ENCODE data around the gene NPLOC4. TPM values are rescaled to one million over a fixed set of nuclear protein-coding genes. Genes with fewer than 3 reads are reported as not detected.

NPLOC4 gene
- polyA plus RNA-seq, 1 of the 3 experiments (the other 2 are of a cell fraction), result 88.6 TPM

- WGBS (ENCODE audit: low lambda C conversion rate), result 94% methylated on average over 24 of the region's 24 CpGs
Measured at GRCh38 chr17:81518113-81518784, 118.7 kb downstream of the NPLOC4 start.

More at GRCh38 chr17:81518113-81518784, 118.7 kb downstream of the NPLOC4 start:
- ChIA-PET CTCF (interaction anchor here (1.1 to 1.9 kb wide), 5 partner anchors 9 to 216 kb away, joined by 3 to 7 read pairs (median 3); no protein-coding TSS in a partner anchor), POLR2A (interaction anchor here (0.9 kb wide), 1 partner anchor 9 kb away, joined by 4 read pairs; the partner anchor contains the start of gene FSCN2)
- Histone ChIP-seq H3K4me2 (peak overlapping the region; percentile 98), H3K36me3 (replicated peaks in 1 of 2; ENCODE audit: control insufficient read depth in 1 of 2, insufficient read depth in 2 of 2, low read length in 1 of 2) (peaks cover 3% of the 10 kb centered on the region in 2 experiments), H3K4me1 (ENCODE audit: control insufficient read depth in 1 of 2, insufficient read depth in 2 of 2, low read depth in 1 of 2, low read length in 1 of 2) (peaks cover 17 to 26% of the 10 kb centered on the region in 2 experiments; a peak in 3 of 4 replicates), H3F3A (replicated peaks; ENCODE audit: insufficient read depth) (peaks cover 45% of the 10 kb centered on the region), H3K9me2 (no peaks in the 10 kb centered on the region), H4K20me1 (ENCODE audit: insufficient read depth) (peaks cover 39% of the 10 kb centered on the region), H3K4me3 (ENCODE audit: low read depth in 2 of 2, low read length in 1 of 2) (no peak overlapping the region), H3K9ac (no peak overlapping the region), H3K9me3 (no peaks in the 10 kb centered on the region), H3K27me3 (ENCODE audit: insufficient read depth) (no peaks in the 10 kb centered on the region), H2AFZ (ENCODE audit: low read depth) (no peak overlapping the region), H3K27ac (ENCODE audit: low read depth in 2 of 2, low read length in 1 of 2) (no peak overlapping the region), H3K79me2 (ENCODE audit: insufficient read depth) (peaks cover 75% of the 10 kb centered on the region)
- TF ChIP-seq YY1 (IDR thresholded peaks at IDR 0.05; ENCODE audit: low read depth) (no peak), EP300 (IDR thresholded peaks at IDR 0.05; ENCODE audit: borderline replicate concordance in 1 of 2, low read depth in 1 of 2, low read length in 1 of 2) (no peak), GABPA (IDR thresholded peaks at IDR 0.05; ENCODE audit: low read depth) (no peak), SMC3 (IDR thresholded peaks at IDR 0.05; ENCODE audit: low read depth, low read length) (no peak), REST (IDR thresholded peaks at IDR 0.05; ENCODE audit: low read depth, low read length) (no peak), USF1 (IDR thresholded peaks at IDR 0.05; ENCODE audit: borderline replicate concordance, low read depth) (no peak), RAD21 (IDR thresholded peaks at IDR 0.05; ENCODE audit: low read length) (no peak), CHD2 (IDR thresholded peaks at IDR 0.05; ENCODE audit: low read length, partially characterized antibody) (no peak), TCF12 (IDR thresholded peaks at IDR 0.05) (no peak), PBX3 (IDR thresholded peaks at IDR 0.05) (no peak), MXI1 (IDR thresholded peaks at IDR 0.05; ENCODE audit: low read depth, low read length) (no peak)
- DNase-seq, result no peak

Data from SK-N-SH (cell line).